Esophagus squamous epithelium (tissue), 4 donors: ENCODE data around the gene C20orf173.

Source experiments
- CTCF ChIP-seq, 6 experiments: fragments of 450-650 bp in 4 of 6; fragments of 200-600 bp in 2 of 6; sonication (generic) in 2 of 6; IDR thresholded peaks; one replicate each; pipeline ENCODE4 v1.5.1; 2016 to 2019; ENCODE audit warnings: antibody characterized with exemption in 6 of 6, mild to moderate bottlenecking in 4 of 6, moderate library complexity in 4 of 6
- POLR2A ChIP-seq, 4 donors: fragments of 450-650 bp; IDR thresholded peaks; one replicate each; pipeline ENCODE4 v1.6.1; 2017; ENCODE audit warnings: antibody characterized with exemption in 4 of 4, mild to moderate bottlenecking in 4 of 4, moderate library complexity in 3 of 4

DNA sequence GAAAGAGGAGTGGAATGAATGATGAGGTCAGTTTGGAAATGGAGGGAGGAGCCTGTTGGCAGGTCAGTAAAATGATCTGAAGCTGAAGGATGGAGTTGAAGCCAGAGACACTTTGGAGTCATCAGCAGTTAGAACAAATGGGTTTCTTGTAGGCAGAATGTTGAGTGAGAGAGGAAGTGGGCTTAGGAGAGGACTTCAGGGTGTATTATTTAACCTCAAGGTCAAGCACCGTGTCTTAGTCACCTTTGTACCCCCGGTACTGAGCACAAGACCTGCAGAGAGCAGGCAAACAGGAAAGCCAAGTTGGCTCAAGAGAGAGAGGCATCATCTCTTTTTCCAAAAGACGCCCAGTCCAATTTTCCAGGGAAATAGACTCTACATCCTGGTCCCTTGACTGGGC, 23.3 kb downstream of the C20orf173 start:
- no peak for TF ChIP-seq POLR2A (IDR thresholded peaks at IDR 0.05)
- TF ChIP-seq CTCF (IDR thresholded peaks at IDR 0.05) = no peak
